HepG2 (cell line): ENCODE results near the gene PIEZO1. TPM values are rescaled to one million over a fixed set of nuclear protein-coding genes. Genes with fewer than 3 reads are reported as not detected.

ENCODE experiments used
- DPF2 ChIP-seq: sonication (generic); formaldehyde crosslinking; IDR thresholded peaks from 2 replicates; pipeline ENCODE4 v1.4.0; 2020; ENCODE audit warnings: mild to moderate bottlenecking, low read depth, missing genetic modification reagents, borderline replicate concordance
- HBP1 ChIP-seq: IDR thresholded peaks from 2 replicates; pipeline ENCODE4 v1.6.1; 2016; ENCODE audit warnings: low read depth, control low read depth
- IRF9 ChIP-seq: sonication (generic); formaldehyde crosslinking; IDR thresholded peaks from 2 replicates; pipeline ENCODE4 v1.8.0; 2022; ENCODE audit warnings: missing genetic modification reagents, mild to moderate bottlenecking, borderline replicate concordance
- NFKB2 ChIP-seq: sonication (generic); formaldehyde crosslinking; IDR thresholded peaks from 2 replicates; pipeline ENCODE4 v1.4.0; 2020; ENCODE audit warnings: missing genetic modification reagents, borderline replicate concordance
- NFRKB ChIP-seq: fragments of 450-650 bp; IDR thresholded peaks from 2 replicates; pipeline ENCODE4 v1.6.1; 2017
- ZNF234 ChIP-seq: sonication (generic); formaldehyde crosslinking; conservative IDR thresholded peaks from 2 replicates; pipeline ENCODE4 v1.5.1; 2020; ENCODE audit warnings: mild to moderate bottlenecking, missing genetic modification reagents
- ZNF235 ChIP-seq: sonication (generic); formaldehyde crosslinking; IDR thresholded peaks from 2 replicates; pipeline ENCODE4 v1.8.1; 2023; ENCODE audit warnings: mild to moderate bottlenecking, missing genetic modification reagents, borderline replicate concordance
- ZNF280B ChIP-seq: sonication (generic); formaldehyde crosslinking; IDR thresholded peaks from 2 replicates; pipeline ENCODE4 v1.5.0; 2020; ENCODE audit warnings: missing genetic modification reagents, mild to moderate bottlenecking, borderline replicate concordance
- polyA plus RNA-seq, 8 experiments: library from polyadenylated mRNA; depleted of rRNA in 3 of 8; stranded (reverse) in 7 of 8; unstranded in 1 of 8; fragments of >200 nt; fragmentation: Illumina TruSeq in 4 of 8; extraction: Trizol in 4 of 8; gene quantifications; 2 replicates each; pipeline versions ENCODE4 v1.2.1 to v1.2.3, GENCODE V29; 2011 to 2016; ENCODE audit warnings: low read depth in 4 of 8, missing spikeins in 1 of 8, mixed read lengths in 1 of 8; ENCODE audit not compliant: insufficient read depth in 1 of 8
- total RNA-seq, 5 experiments: library from RNA; depleted of rRNA; stranded (reverse); fragments of >200 nt; fragmentation: Illumina TruSeq; extraction: Trizol; gene quantifications; 2 replicates each; pipeline ENCODE4 v1.2.3, GENCODE V29; 2016; ENCODE audit warnings: low read depth in 1 of 5
- TF ChIP-seq, protein P1 (sequence below): sonication (generic); formaldehyde crosslinking; IDR thresholded peaks from 2 replicates; pipeline ENCODE4 v1.5.0; 2020; ENCODE audit warnings: missing genetic modification reagents
- TF ChIP-seq, protein P2 (sequence below): sonication (generic); formaldehyde crosslinking; IDR thresholded peaks from 2 replicates; pipeline ENCODE4 v1.5.0; 2020; ENCODE audit warnings: mild to moderate bottlenecking, missing genetic modification reagents, borderline replicate concordance

PIEZO1 gene
- total and polyA plus RNA-seq, 2 of the 13 experiments (the other 11 are each of a cell fraction or from before 2014, with no cell fraction given), result 67.9 to 85.0 TPM

DNA sequence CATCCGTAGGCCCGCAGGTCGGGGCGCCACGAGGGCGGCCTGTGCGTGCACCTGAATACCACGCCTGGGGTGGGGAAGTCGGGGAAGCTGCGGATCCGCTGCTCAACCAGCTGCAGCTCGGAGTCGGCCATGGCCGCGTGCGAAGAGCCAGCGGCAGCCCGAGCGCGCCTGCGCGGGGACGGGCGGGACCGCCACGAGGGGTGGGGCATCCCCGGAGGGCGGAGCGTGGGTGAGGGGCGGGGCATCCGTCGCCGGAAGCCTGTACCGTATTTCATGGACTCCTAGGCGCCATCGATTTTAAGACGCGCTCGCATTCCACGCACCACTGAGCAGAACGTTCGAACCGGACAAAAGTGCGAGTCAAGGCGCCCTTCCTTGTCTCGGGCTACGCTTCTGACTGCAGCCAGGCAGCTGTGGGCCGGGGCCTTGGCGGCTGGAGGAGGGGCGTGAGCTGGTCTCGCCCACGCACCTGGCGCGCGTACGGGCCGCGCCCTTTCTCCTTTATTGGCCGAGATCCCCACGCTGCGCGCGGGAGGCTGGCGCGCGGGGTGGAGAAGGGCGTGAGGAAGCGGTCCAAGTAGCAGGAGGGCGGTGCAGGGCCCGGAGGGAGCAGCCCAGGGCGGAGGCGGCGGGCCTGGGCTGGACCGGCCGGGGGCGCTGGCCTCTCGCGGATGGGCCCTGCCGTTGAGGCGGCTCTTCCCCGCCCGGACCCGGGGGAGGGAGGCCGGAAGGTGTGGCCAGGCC is 26.9 kb upstream of the PIEZO1 start, which contains the start of gene APRT (continued):
- TF ChIP-seq IRF9 (CRISPR knock-in tag) (peak; percentile 91; the same call in 1 of the 2 replicates), ZNF234 (CRISPR knock-in tag) (no peak; the same call in 1 of the 2 replicates), NFRKB (no peak), ZNF280B (CRISPR knock-in tag) (no peak), DPF2 (CRISPR knock-in tag) (no peak; the same call in 1 of the 2 replicates), NFKB2 (CRISPR knock-in tag) (peak; percentile 83), ZNF235 (CRISPR knock-in tag) (peak; percentile 43; the same call in 1 of the 2 replicates), HBP1 (CRISPR knock-in tag) (0 out of 2 replicates have a peak, but pooled peaks have one; percentile 9)
- TF ChIP-seq, protein P1, sequence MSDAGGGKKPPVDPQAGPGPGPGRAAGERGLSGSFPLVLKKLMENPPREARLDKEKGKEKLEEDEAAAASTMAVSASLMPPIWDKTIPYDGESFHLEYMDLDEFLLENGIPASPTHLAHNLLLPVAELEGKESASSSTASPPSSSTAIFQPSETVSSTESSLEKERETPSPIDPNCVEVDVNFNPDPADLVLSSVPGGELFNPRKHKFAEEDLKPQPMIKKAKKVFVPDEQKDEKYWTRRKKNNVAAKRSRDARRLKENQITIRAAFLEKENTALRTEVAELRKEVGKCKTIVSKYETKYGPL (CRISPR knock-in tag), result no peak
- TF ChIP-seq, protein P2, sequence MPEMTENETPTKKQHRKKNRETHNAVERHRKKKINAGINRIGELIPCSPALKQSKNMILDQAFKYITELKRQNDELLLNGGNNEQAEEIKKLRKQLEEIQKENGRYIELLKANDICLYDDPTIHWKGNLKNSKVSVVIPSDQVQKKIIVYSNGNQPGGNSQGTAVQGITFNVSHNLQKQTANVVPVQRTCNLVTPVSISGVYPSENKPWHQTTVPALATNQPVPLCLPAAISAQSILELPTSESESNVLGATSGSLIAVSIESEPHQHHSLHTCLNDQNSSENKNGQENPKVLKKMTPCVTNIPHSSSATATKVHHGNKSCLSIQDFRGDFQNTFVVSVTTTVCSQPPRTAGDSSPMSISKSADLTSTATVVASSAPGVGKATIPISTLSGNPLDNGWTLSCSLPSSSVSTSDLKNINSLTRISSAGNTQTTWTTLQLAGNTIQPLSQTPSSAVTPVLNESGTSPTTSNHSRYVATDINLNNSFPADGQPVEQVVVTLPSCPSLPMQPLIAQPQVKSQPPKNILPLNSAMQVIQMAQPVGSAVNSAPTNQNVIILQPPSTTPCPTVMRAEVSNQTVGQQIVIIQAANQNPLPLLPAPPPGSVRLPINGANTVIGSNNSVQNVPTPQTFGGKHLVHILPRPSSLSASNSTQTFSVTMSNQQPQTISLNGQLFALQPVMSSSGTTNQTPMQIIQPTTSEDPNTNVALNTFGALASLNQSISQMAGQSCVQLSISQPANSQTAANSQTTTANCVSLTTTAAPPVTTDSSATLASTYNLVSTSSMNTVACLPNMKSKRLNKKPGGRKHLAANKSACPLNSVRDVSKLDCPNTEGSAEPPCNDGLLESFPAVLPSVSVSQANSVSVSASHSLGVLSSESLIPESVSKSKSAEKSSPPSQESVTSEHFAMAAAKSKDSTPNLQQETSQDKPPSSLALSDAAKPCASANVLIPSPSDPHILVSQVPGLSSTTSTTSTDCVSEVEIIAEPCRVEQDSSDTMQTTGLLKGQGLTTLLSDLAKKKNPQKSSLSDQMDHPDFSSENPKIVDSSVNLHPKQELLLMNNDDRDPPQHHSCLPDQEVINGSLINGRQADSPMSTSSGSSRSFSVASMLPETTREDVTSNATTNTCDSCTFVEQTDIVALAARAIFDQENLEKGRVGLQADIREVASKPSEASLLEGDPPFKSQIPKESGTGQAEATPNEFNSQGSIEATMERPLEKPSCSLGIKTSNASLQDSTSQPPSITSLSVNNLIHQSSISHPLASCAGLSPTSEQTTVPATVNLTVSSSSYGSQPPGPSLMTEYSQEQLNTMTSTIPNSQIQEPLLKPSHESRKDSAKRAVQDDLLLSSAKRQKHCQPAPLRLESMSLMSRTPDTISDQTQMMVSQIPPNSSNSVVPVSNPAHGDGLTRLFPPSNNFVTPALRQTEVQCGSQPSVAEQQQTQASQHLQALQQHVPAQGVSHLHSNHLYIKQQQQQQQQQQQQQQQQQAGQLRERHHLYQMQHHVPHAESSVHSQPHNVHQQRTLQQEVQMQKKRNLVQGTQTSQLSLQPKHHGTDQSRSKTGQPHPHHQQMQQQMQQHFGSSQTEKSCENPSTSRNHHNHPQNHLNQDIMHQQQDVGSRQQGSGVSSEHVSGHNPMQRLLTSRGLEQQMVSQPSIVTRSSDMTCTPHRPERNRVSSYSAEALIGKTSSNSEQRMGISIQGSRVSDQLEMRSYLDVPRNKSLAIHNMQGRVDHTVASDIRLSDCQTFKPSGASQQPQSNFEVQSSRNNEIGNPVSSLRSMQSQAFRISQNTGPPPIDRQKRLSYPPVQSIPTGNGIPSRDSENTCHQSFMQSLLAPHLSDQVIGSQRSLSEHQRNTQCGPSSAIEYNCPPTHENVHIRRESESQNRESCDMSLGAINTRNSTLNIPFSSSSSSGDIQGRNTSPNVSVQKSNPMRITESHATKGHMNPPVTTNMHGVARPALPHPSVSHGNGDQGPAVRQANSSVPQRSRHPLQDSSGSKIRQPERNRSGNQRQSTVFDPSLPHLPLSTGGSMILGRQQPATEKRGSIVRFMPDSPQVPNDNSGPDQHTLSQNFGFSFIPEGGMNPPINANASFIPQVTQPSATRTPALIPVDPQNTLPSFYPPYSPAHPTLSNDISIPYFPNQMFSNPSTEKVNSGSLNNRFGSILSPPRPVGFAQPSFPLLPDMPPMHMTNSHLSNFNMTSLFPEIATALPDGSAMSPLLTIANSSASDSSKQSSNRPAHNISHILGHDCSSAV, result no peak
